Measurements from ENCODE around the gene ARHGAP31. TPM values are rescaled to one million over a fixed set of nuclear protein-coding genes. Genes with fewer than 3 reads are reported as not detected.

The ARHGAP31 gene
- total and polyA plus RNA-seq, 2 of the 8 experiments (the other 6 are each of a cell fraction or from before 2014, with no cell fraction given), result 1.1 to 7.6 TPM

DNA sequence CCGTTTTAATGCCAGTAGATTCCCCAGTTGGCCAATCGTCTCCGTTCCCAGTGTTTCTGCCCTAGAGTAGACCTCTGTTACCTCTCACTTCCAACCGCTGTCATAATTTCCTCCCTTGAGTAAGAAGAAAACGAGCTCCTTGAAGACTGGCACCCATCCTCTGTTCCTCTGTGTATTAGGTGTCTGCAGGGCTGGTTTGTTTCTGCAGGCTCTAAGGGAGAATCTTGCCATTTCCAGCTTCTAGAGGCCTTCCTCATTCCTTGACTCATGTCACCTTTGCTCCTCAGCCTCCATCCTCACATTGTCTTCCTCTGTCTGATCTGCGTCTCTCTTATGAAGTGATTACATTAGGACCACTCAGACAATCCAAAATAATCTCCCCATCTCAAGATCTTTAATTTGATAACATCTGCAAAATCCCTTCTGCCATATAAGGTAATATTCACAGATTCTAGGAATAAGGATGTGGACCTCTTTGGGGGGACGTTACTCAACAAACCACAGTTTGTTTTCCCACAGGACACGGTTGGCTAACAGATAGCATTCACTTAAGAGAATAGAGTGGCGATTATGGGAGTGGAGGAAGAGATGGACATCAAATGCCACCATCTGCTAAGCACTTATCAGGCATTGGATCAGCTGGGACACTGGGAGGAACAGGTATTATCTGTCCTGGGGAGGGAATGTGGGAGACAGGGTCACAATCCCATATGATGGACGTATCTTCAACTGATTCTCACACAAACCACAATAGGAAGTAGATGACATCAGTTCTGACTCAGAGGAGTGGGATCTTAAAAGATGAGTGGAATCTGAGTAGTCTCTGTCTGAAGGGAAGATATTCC lies 17.1 kb downstream of the ARHGAP31 start:
- Histone ChIP-seq H3K18ac (ENCODE audit: extremely low read depth, low read length) (no peak overlapping the region), H3K23me2 (ENCODE audit: low read depth, low read length) (no peaks in the 10 kb centered on the region), H3K79me2 (ENCODE audit: control insufficient read depth in 1 of 2, insufficient read depth in 2 of 2, low read length in 2 of 2) (no peaks in the 10 kb centered on the region), H3K23ac (ENCODE audit: insufficient read length) (no peak overlapping the region), H3K4ac (replicated peaks; ENCODE audit: insufficient read length, low read depth, low read length) (no peak overlapping the region), H4K91ac (replicated peaks; ENCODE audit: insufficient read length, low read length) (no peak overlapping the region), H3K27me3 (replicated peaks in 1 of 4; ENCODE audit: control insufficient read depth in 3 of 4, extremely low read depth in 1 of 4, insufficient read depth in 3 of 4, low read length in 3 of 4) (peaks cover 0 to 3% (median 0%) of the 10 kb centered on the region in 4 experiments; a peak in 2 of 7 replicates), H3K4me3 (ENCODE audit: extremely low read depth in 1 of 4, insufficient read depth in 2 of 4, low read depth in 3 of 4, low read length in 4 of 4) (no peak overlapping the region), H2AFZ (ENCODE audit: low read length) (no peak overlapping the region), H3K9me3 (ENCODE audit: insufficient read depth in 2 of 2, low read depth in 1 of 2, low read length in 1 of 2) (no peaks in the 10 kb centered on the region), H3K79me1 (ENCODE audit: low read depth, low read length) (no peaks in the 10 kb centered on the region), H3K27ac (ENCODE audit: low read depth, low read length) (no peak overlapping the region), H2BK15ac (ENCODE audit: low read length) (0 out of 2 replicates have a peak overlapping the region, but pooled peaks have one; percentile 54), H2BK12ac (ENCODE audit: low read depth, low read length) (peak overlapping the region; percentile 32; the same call in 1 of the 2 replicates), H4K5ac (ENCODE audit: insufficient read length, low read depth, low read length) (no peak overlapping the region), H3K9ac (replicated peaks in 1 of 4; ENCODE audit: extremely low read depth in 1 of 4, low read depth in 3 of 4, low read length in 3 of 4) (no peak overlapping the region), H2BK120ac (replicated peaks; ENCODE audit: low read depth, low read length) (no peak overlapping the region), H3K56ac (replicated peaks; ENCODE audit: insufficient read length, low read depth, low read length) (no peak overlapping the region), H3K4me1 (replicated peaks in 1 of 4; ENCODE audit: control insufficient read depth in 3 of 4, insufficient read depth in 4 of 4, low read length in 3 of 4) (peaks cover 0 to 6% (median 3%) of the 10 kb centered on the region in 4 experiments; a peak in 6 of 7 replicates), H3K14ac (ENCODE audit: insufficient read length) (no peak overlapping the region), H2BK20ac (ENCODE audit: low read length) (no peak overlapping the region), H4K20me1 (replicated peaks in 1 of 2; ENCODE audit: control insufficient read depth in 1 of 2, insufficient read depth in 2 of 2, low read length in 2 of 2) (no peaks in the 10 kb centered on the region), H3K36me3 (ENCODE audit: control insufficient read depth in 2 of 4, insufficient read depth in 4 of 4, low read length in 3 of 4) (no peaks in the 10 kb centered on the region), H4K8ac (ENCODE audit: extremely low read depth, insufficient read depth, low read length) (no peak overlapping the region), H3K4me2 (ENCODE audit: insufficient read depth in 1 of 2, low read depth in 2 of 2, low read length in 2 of 2) (no peak overlapping the region), H2AK5ac (ENCODE audit: low read depth, low read length) (no peak overlapping the region), H2BK5ac (ENCODE audit: low read depth, low read length) (no peak overlapping the region)
- ChIA-PET CTCF (ENCODE audit: partially characterized antibody) (interaction anchor here (1.1 to 2.2 kb wide), 6 partner anchors 11 to 43 kb away, joined by 3 to 11 read pairs (median 3); no protein-coding TSS in a partner anchor), POLR2A (ENCODE audit: partially characterized antibody) (no interaction called here)
- WGBS, 2 experiments (ENCODE audit: extremely low coverage in 1 of 2, insufficient coverage in 1 of 2, insufficient read length in 1 of 2, insufficient replicate concordance in 2 of 2, low coverage in 1 of 2, low lambda C conversion rate in 2 of 2, missing lambda C conversion rate in 1 of 2), result 90% methylated on average over 10 of the region's 10 CpGs; no CpG with 5 or more reads in 1 of the 2 experiments
- DNase-seq (ENCODE audit: low read depth in 1 of 2, low spot score in 2 of 2) (no peak), FAIRE-seq (no peak)
- no peak for TF ChIP-seq CHD1 (IDR thresholded peaks at IDR 0.05; ENCODE audit: low read depth, low read length)
- no peak for TF ChIP-seq SIRT6 (IDR thresholded peaks at IDR 0.05; ENCODE audit: low read length)
- TF ChIP-seq, protein P1, sequence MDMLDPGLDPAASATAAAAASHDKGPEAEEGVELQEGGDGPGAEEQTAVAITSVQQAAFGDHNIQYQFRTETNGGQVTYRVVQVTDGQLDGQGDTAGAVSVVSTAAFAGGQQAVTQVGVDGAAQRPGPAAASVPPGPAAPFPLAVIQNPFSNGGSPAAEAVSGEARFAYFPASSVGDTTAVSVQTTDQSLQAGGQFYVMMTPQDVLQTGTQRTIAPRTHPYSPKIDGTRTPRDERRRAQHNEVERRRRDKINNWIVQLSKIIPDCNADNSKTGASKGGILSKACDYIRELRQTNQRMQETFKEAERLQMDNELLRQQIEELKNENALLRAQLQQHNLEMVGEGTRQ (IDR thresholded peaks at IDR 0.05; ENCODE audit: low read length), result no peak
- no peak for TF ChIP-seq YY1 (IDR thresholded peaks at IDR 0.05; ENCODE audit: low read depth, low read length)

Data from H1 (cell line).